ENCODE results near the gene MARVELD3.

GRCh38 chr16:71610936-71611871, 14.8 kb upstream of the MARVELD3 start:
- TF ChIP-seq EP300 (IDR thresholded peaks at IDR 0.05) (no peak), CTCF (IDR thresholded peaks at IDR 0.05) (peak; percentile 33 to 79)
